RKO (cell line): ENCODE measurements around the gene SRGAP2.
"Not testable (repeated sequence)": the region's sequence is repeated elsewhere in the genome, so short reads cannot be mapped to it uniquely, and the experiment has no call there.

ENCODE experiments used
- DNase-seq: peaks from one replicate; pipeline ENCODE4 v3.0.0-alpha.2; 2016; ENCODE audit warnings: low spot score

The SRGAP2 gene

GRCh38 chr1:206250953-206251681, 47.8 kb downstream of the SRGAP2 start:
- not testable (repeated sequence) for DNase-seq

- DNase-seq = not testable (repeated sequence)
Observed at GRCh38 chr1:206252680-206253335, 49.5 kb downstream of the SRGAP2 start.
